ENCODE data around the gene TMEM217.
"Not testable (repeated sequence)": the region's sequence is repeated elsewhere in the genome, so short reads cannot be mapped to it uniquely, and the experiment has no call there.

DNA sequence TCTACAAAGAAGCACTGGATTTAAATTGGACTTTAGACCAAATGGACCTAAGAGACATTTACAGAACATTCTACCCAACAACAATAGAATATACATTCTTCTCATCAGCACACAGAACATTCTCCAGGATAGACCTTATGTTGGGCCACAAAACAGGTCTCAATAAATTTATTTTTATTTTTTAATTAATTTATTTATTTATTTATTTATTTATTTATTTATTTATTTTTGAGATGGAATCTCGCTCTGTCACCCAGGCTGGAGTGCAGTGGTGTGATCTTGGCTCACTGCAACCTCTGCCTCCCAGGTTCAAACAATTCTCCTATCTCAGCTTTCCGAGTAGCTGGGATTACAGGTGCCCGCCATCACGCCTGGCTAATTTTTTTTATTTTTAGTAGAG is 61.5 kb downstream of the TMEM217 start:
- TF ChIP-seq, protein P1, sequence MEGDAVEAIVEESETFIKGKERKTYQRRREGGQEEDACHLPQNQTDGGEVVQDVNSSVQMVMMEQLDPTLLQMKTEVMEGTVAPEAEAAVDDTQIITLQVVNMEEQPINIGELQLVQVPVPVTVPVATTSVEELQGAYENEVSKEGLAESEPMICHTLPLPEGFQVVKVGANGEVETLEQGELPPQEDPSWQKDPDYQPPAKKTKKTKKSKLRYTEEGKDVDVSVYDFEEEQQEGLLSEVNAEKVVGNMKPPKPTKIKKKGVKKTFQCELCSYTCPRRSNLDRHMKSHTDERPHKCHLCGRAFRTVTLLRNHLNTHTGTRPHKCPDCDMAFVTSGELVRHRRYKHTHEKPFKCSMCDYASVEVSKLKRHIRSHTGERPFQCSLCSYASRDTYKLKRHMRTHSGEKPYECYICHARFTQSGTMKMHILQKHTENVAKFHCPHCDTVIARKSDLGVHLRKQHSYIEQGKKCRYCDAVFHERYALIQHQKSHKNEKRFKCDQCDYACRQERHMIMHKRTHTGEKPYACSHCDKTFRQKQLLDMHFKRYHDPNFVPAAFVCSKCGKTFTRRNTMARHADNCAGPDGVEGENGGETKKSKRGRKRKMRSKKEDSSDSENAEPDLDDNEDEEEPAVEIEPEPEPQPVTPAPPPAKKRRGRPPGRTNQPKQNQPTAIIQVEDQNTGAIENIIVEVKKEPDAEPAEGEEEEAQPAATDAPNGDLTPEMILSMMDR (conservative IDR thresholded peaks at IDR 0.05; ENCODE audit: low read depth, low read length) = not testable (repeated sequence)
- not testable (repeated sequence) for TF ChIP-seq EZH2 (IDR thresholded peaks at IDR 0.05; ENCODE audit: low read length, unreplicated experiment)
